NCI-H446 treated with DMSO at 0.1 percent for 48 hours (cell line): ENCODE results near the gene JADE1.

ENCODE experiments used
- DNase-seq: peaks from one replicate; lab custom pipeline; 2025; lab: John Stamatoyannopoulos, UW

JADE1 gene

DNA sequence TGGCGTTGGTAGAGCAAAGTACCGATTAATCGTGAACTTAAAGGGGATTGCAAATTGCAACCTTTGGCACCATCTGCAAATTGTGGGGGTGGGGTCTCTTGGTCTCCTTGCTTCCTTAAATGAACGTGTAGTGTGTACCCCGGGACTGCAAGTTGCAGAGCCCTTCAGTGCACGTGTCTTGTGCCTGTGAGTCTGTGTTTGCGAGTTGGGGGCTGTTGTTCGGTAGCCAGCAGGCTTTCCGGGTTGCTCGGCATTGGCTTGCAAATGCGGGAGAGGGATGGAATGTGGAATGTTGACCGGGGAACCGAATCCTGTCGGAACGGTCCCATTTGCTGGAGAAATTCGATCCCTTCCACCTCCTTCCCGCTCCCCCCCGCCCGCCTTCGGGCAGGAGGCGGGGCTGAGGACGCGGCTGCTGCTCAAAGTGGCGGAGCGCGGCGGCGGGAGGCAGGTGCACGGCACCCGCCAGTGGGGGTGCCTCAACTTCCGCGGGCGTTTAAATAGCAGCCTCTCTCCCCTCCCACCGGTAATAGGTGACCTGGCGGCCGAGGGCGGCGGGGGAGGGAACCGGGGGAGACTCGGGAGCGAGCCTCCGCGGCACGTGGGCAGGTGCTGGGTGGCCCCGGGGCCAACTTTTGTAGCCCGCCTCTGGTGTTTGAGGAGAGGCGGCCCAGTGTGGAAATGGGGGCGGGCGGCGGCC lies 1.5 kb downstream of the JADE1 start:
- peak; percentile 71 for DNase-seq

DNA sequence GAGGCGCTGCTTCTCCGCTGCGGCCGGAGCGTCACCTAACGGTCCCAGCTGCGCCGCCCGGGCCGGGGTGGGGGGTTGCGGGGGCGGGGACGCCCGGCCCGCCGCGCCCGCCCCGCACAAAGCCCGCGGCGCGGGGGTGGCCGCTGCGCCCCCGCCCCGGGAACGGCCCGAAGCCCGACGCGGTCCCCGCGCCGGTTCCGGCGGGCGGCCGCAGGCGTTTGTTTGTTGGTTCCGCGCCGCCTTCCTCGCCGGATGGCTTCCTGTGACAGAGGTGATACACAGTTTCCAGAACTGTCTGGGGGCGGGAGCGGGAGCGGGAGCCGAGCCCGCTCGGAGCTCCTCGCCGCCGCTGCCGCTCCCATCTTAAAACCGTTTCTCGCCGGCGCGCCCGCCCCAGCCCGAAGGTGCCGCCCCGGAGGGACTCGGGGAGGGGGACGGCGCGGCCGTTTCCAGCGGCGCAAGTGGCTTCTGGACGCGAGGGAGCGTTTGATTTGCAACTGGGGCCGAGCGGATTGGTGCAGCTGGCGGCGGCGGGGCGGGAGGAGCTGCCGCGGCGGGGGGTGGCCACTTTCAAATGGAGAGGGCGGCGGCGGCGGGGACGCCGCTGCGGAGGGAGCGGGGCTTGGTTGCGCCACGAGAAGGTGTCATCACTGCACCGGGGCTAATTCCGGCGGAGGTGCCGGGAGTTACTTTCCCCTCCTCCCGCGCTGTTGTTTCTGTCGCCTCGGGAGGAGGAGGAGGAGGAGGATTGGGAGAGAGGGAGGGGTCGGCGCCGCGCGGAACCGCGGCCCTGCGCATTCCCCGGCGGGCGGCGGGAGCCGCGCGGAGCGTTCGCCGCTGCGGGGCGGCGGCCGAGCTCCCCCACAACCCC lies 2.3 kb downstream of the JADE1 start:
- peak; percentile 85 for DNase-seq

DNA sequence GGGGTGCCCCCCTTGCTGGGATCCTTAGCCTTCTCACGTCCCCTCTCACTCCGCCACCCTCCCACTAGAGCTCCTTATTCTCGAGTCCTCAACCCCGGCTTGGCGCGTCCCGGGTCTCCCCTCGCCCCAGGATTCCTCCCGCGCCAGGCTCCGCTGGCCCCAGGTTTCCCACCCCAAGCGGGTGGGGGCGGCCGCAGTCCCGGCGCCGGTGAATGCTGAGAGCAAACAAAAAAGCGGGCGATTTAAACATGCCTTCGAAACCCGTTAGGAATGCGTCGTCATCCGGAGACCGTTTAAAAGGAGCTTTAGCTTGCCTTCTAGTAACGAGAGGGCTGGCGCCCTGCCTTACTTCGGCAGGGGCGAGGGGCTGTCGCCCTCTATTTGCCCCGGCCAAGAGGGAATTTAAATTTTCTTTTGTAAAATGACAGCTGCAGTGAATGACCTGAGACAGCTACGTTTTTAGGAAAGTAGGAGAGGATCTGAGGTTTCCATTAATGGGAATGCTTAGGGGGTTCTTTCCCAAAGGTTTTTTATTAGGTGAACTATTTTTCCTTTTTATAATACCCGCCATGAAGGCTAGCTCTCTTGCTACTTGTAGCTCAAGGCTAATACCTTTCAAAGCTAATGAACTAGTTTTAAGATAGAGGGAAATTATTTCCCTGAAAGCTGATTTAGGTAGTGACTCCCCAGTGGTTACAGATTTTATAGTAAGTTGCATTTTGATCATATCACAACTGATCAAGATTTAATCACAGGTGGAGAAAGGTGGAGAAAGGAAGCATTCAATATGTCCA lies 3.1 kb downstream of the JADE1 start:
- peak; percentile 30 for DNase-seq

DNA sequence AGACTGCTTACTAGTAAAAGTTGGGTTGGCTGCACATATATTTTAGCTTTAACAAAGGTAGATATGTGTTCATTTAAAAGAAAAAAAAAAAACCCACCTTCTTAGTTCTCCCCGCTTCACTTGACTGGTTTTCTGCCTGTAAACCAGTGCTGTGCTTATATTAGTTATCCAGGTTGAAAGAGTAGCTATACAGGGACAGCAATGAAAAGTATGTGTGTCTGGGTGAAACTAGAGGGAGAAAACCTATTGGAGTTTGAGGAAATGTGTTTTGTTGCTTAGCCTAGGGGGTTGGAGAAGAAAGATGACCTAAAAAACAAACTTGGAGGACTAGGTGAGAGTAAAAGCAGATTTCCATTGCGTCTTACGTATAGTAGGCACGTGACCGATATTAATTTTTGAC lies 4.5 kb downstream of the JADE1 start:
- no peak for DNase-seq

DNA sequence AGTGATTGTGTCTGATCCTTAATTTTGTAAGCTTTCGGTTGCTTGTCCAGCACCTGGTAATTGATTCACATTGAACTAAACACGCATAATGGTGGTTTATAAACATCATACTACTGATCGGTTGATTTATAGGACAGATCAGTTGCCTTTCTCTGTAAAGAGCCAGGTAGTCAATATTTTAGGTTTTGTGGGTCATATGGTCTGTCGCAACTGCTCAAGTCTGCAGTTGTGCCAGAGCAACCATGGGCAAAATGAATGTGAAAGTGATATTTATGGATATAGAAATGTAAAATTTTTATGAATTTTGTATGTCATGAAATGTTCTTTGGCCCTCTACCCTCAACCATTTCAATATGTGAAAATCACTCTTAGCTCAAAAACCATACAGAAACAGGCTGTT lies 8.9 kb downstream of the JADE1 start:
- DNase-seq = no peak

GRCh38 chr4:128819082-128819742 lies 9.7 kb downstream of the JADE1 start:
- DNase-seq = no peak

DNA sequence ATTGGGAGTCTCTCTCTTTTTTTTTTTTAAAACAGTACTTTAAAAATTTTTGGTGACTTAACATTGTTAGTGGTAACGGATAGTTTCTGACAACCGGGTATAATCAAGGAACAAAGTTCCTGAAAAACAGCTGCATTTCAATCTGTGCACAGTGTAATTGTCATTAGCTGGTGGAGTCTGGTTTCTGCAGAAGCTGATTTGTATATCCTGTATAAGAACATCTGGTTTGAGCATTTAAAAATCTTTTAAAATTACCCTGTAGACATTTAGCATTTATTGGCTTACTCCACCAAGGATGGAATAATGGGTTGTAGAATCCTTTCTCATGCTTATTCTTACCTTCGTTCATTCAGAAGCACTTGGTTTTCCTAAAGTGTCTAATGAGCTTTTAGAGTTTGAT lies 11.2 kb downstream of the JADE1 start:
- DNase-seq = no peak

- DNase-seq = no peak
Measured at GRCh38 chr4:128821151-128821550, 11.7 kb downstream of the JADE1 start.

DNA sequence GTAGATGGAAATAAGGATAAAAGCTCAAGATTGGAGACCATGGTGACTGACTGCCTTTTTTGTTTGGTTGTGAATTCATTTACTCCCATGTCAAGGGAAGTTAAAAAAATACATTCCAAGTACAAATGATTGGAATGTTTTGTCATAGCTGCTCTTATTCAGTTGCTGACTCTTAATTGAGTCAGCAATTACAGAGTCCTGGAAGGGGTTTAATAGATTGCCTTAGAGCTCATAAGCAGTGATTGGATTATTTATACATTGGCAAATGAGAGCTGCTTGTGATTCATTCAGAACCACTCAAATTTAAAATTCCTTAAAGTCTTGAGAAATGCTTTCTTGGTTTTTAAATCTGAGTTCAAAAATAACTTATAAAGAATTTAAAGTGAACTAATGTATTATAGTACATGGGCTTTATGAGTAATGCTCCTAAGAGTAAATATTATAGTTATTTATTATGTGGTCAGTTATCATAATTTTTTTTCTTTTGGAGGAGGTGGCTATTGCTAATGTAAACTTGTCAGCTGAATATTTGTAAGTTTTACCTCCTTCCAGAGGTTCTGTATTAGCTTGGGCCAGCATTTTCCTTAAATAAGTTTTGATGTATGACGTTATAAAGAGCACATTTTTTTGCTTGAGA lies 13.6 kb downstream of the JADE1 start:
- no peak for DNase-seq

- DNase-seq = no peak
Measured at GRCh38 chr4:128825226-128825625, 15.7 kb downstream of the JADE1 start.

DNA sequence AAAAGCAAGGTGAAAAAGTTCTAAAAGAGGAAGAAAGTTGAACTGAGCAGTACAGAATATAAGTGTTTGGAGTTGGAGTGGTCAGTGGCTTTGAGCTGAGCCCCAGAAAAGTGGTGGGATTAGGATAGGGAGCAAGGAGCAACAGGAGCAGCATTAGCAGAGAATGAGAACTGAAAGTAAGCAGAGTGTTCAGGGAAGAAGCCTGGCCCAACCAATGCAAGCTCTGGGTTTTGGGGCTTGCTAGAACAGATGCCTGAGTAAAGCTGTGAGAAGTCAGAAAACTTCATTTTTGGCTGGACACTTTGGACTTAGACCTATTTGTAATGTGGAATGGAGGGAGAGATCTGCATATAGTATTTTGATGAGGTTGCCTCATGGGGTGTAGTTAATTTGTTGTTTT lies 17.8 kb downstream of the JADE1 start:
- DNase-seq = no peak

- no peak for DNase-seq
Measured at GRCh38 chr4:128830906-128831503, 21.5 kb downstream of the JADE1 start.

DNA sequence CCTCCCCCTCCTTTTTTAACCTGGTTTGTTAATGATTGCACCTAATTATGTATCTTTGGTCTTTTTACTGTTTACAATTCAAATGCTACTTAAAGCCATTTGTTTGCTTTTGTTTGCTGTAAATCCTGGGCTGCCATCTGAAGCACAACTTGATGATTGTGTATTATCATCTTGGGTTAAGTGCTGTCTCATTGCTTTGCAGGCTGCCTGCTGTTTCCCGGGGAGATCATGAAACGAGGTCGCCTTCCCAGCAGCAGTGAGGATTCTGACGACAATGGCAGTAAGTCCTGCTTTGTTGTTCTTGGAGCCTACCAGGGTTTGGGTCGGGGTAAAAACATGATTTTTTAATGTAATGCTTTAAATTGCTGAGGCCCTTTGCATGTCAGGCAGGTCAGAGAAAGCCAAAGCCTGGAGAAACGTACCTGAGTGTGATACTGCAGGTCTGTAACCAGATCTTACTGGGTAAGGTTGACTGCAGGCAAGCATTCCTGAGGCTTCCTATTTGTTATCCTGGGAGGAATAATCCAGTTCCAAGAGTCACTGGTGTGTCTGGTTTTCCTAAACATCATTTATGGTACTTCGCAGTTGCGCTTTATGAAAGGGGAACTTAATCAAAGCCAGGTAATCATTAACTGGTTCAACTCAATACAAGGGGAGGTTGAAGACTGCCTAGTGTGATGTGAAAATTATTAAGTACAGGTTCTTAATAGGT lies 22.2 kb downstream of the JADE1 start:
- no peak for DNase-seq

GRCh38 chr4:128832243-128832625 lies 22.7 kb downstream of the JADE1 start:
- DNase-seq = no peak

DNA sequence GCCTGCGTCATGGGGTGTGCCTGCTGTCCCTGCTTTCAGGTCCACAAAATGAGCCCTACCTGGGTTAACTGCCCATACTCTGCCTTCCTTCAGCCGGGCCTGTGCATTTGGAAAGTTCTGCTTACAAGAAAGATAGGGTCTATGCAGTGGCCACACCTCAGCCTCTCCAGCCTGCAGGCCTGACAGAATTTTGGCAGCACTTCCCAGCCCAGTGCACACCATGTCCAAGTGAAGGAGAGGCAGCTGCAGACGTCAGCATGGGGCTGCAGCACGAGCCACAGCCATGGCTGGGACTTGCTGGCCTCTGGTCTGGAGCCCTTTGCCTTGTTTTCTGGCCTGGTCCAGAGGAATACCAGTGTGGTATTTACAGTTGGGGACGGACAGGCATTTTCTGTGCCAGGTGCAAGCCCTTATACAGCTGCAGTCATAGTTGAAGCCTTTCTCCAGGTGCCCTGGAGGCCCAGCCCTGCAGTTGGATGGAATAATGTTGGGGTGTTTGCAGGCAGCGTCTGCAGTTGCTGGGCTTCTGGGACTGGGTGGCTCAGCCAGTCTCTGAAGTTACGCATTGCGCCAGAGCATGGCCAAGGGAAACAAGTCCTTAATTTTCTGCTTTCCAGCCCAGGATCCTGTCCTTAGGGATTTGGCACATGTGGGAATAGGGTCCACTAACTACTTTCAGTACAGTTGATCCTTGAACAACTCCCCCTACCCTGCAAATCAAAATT lies 26.2 kb downstream of the JADE1 start:
- DNase-seq = no peak

GRCh38 chr4:128837198-128837597 lies 27.7 kb downstream of the JADE1 start:
- no peak for DNase-seq

GRCh38 chr4:128837679-128838078 lies 28.2 kb downstream of the JADE1 start:
- DNase-seq = no peak

- no peak for DNase-seq
Measured at GRCh38 chr4:128840711-128841318, 31.3 kb downstream of the JADE1 start.

- DNase-seq = no peak
Measured at GRCh38 chr4:128841402-128841801, 31.9 kb downstream of the JADE1 start.
